ENCODE results near the gene NECAB2. TPM values are rescaled to one million over a fixed set of nuclear protein-coding genes. Genes with fewer than 3 reads are reported as not detected.

Gene NECAB2
- total RNA-seq, 2 donors from 2014 or later = not detected

- H3K27ac Mint-ChIP-seq = no peak overlapping the region
- no peak for ATAC-seq
- H3K4me1 Mint-ChIP-seq = peaks cover 5% of the 10 kb centered on the region
- no peaks in the 10 kb centered on the region for H3K9me3 ChIP-seq (ENCODE audit: control insufficient read depth, low read length, poor library complexity, severe bottlenecking)
- H3K27me3 Mint-ChIP-seq = peaks cover 15% of the 10 kb centered on the region
- H3K4me3 Mint-ChIP-seq = no peak overlapping the region
- no peak for DNase-seq
- H3K36me3 Mint-ChIP-seq (ENCODE audit: low read depth) = no peaks in the 10 kb centered on the region
Observed at GRCh38 chr16:84007520-84007919, 39.5 kb downstream of the NECAB2 start.

- H3K27ac Mint-ChIP-seq = no peak overlapping the region
- no peak overlapping the region for H3K4me3 Mint-ChIP-seq
- ATAC-seq = no peak
- no peak for DNase-seq
- H3K4me1 Mint-ChIP-seq = peaks cover 5% of the 10 kb centered on the region
- H3K27me3 Mint-ChIP-seq = peaks cover 13% of the 10 kb centered on the region
- no peaks in the 10 kb centered on the region for H3K9me3 ChIP-seq (ENCODE audit: control insufficient read depth, low read length, poor library complexity, severe bottlenecking)
- H3K36me3 Mint-ChIP-seq (ENCODE audit: low read depth) = no peaks in the 10 kb centered on the region
Observed at GRCh38 chr16:84007965-84008364, 39.9 kb downstream of the NECAB2 start.

DNA sequence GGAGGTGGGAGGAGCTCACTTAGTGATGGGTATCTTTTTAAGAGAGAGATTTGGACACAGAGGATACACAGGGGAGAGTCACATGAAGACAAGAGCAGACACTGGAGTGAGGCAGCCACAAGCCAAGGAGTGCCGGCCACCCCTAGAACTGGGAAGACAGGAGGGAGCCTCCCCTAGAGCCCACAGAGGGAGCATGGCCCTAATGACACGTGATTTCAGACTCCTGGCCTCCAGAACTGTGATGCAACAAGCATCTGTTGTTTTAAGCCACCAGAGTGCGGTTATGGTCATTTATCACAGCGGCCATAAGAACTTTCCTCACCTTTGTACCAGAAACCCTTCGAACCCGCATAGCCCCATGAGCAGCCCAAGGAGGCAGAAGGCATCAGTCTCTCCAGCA is 41.2 kb downstream of the NECAB2 start:
- Mint-ChIP-seq H3K4me3 (no peak overlapping the region), H3K27me3 (peaks cover 12% of the 10 kb centered on the region), H3K4me1 (peaks cover 7% of the 10 kb centered on the region), H3K27ac (no peak overlapping the region), H3K36me3 (ENCODE audit: low read depth) (no peaks in the 10 kb centered on the region)
- H3K9me3 ChIP-seq (ENCODE audit: control insufficient read depth, low read length, poor library complexity, severe bottlenecking) = no peaks in the 10 kb centered on the region
- ATAC-seq (no peak), DNase-seq (no peak)

- ATAC-seq = peak; percentile 83
- Mint-ChIP-seq H3K27ac (no peak overlapping the region), H3K4me3 (no peak overlapping the region)
Observed at GRCh38 chr16:84013787-84014569, 45.9 kb downstream of the NECAB2 start.

GRCh38 chr16:84014570-84015327 is 46.7 kb downstream of the NECAB2 start:
- ATAC-seq = no peak
- peaks cover 4% of the 10 kb centered on the region for H3K4me1 Mint-ChIP-seq
- no peak overlapping the region for H3K4me3 Mint-ChIP-seq

More at GRCh38 chr16:84013787-84014569, 45.9 kb downstream of the NECAB2 start:
- H3K9me3 ChIP-seq (ENCODE audit: control insufficient read depth, low read length, poor library complexity, severe bottlenecking) = no peaks in the 10 kb centered on the region
- Mint-ChIP-seq H3K36me3 (ENCODE audit: low read depth) (no peaks in the 10 kb centered on the region), H3K27me3 (no peaks in the 10 kb centered on the region), H3K4me1 (peaks cover 4% of the 10 kb centered on the region)
- DNase-seq = peak in 2 of 3 donors; percentile 37

GRCh38 chr16:84015399-84015798 is 47.4 kb downstream of the NECAB2 start:
- no peaks in the 10 kb centered on the region for H3K9me3 ChIP-seq (ENCODE audit: control insufficient read depth, low read length, poor library complexity, severe bottlenecking)
- H3K4me3 Mint-ChIP-seq = no peak overlapping the region
- no peaks in the 10 kb centered on the region for H3K27me3 Mint-ChIP-seq
- ATAC-seq (no peak), DNase-seq (no peak)
- no peak overlapping the region for H3K27ac Mint-ChIP-seq
- H3K4me1 Mint-ChIP-seq = peaks cover 4% of the 10 kb centered on the region
- H3K36me3 Mint-ChIP-seq (ENCODE audit: low read depth) = no peaks in the 10 kb centered on the region

More at GRCh38 chr16:84014570-84015327, 46.7 kb downstream of the NECAB2 start:
- H3K27me3 Mint-ChIP-seq = no peaks in the 10 kb centered on the region
- no peak for DNase-seq
- H3K9me3 ChIP-seq (ENCODE audit: control insufficient read depth, low read length, poor library complexity, severe bottlenecking) = no peaks in the 10 kb centered on the region
- no peaks in the 10 kb centered on the region for H3K36me3 Mint-ChIP-seq (ENCODE audit: low read depth)
- H3K27ac Mint-ChIP-seq = no peak overlapping the region

GRCh38 chr16:84016477-84016876 is 48.4 kb downstream of the NECAB2 start:
- Mint-ChIP-seq H3K4me1 (peaks cover 2% of the 10 kb centered on the region), H3K4me3 (no peak overlapping the region), H3K27ac (no peak overlapping the region), H3K27me3 (no peaks in the 10 kb centered on the region), H3K36me3 (ENCODE audit: low read depth) (no peaks in the 10 kb centered on the region)
- no peaks in the 10 kb centered on the region for H3K9me3 ChIP-seq (ENCODE audit: control insufficient read depth, low read length, poor library complexity, severe bottlenecking)
- no peak for ATAC-seq
- no peak for DNase-seq

GRCh38 chr16:84018710-84019109 is 50.7 kb downstream of the NECAB2 start:
- no peaks in the 10 kb centered on the region for H3K9me3 ChIP-seq (ENCODE audit: control insufficient read depth, low read length, poor library complexity, severe bottlenecking)
- Mint-ChIP-seq H3K4me1 (peaks cover 2% of the 10 kb centered on the region), H3K27me3 (no peaks in the 10 kb centered on the region), H3K27ac (no peak overlapping the region), H3K4me3 (no peak overlapping the region), H3K36me3 (ENCODE audit: low read depth) (no peaks in the 10 kb centered on the region)
- ATAC-seq = no peak
- DNase-seq = no peak

GRCh38 chr16:84020353-84020752 is 52.3 kb downstream of the NECAB2 start:
- Mint-ChIP-seq H3K4me3 (no peak overlapping the region), H3K27ac (no peak overlapping the region), H3K27me3 (peaks cover 3% of the 10 kb centered on the region), H3K4me1 (no peaks in the 10 kb centered on the region), H3K36me3 (ENCODE audit: low read depth) (no peaks in the 10 kb centered on the region)
- ATAC-seq (no peak), DNase-seq (no peak)
- H3K9me3 ChIP-seq (ENCODE audit: control insufficient read depth, low read length, poor library complexity, severe bottlenecking) = no peaks in the 10 kb centered on the region

GRCh38 chr16:84021488-84021887 is 53.4 kb downstream of the NECAB2 start:
- H3K27me3 Mint-ChIP-seq = peaks cover 14% of the 10 kb centered on the region
- H3K27ac Mint-ChIP-seq = no peak overlapping the region
- ATAC-seq = no peak
- no peaks in the 10 kb centered on the region for H3K4me1 Mint-ChIP-seq
- no peak for DNase-seq
- H3K9me3 ChIP-seq (ENCODE audit: control insufficient read depth, low read length, poor library complexity, severe bottlenecking) = no peaks in the 10 kb centered on the region
- H3K36me3 Mint-ChIP-seq (ENCODE audit: low read depth) = no peaks in the 10 kb centered on the region
- H3K4me3 Mint-ChIP-seq = no peak overlapping the region

- H3K36me3 Mint-ChIP-seq (ENCODE audit: low read depth) = no peaks in the 10 kb centered on the region
- no peak overlapping the region for H3K4me3 Mint-ChIP-seq
- no peaks in the 10 kb centered on the region for H3K4me1 Mint-ChIP-seq
- no peak overlapping the region for H3K27ac Mint-ChIP-seq
- DNase-seq (no peak), ATAC-seq (no peak)
- H3K27me3 Mint-ChIP-seq = peaks cover 20% of the 10 kb centered on the region
- no peaks in the 10 kb centered on the region for H3K9me3 ChIP-seq (ENCODE audit: control insufficient read depth, low read length, poor library complexity, severe bottlenecking)
Observed at GRCh38 chr16:84022644-84023043, 54.6 kb downstream of the NECAB2 start.

DNA sequence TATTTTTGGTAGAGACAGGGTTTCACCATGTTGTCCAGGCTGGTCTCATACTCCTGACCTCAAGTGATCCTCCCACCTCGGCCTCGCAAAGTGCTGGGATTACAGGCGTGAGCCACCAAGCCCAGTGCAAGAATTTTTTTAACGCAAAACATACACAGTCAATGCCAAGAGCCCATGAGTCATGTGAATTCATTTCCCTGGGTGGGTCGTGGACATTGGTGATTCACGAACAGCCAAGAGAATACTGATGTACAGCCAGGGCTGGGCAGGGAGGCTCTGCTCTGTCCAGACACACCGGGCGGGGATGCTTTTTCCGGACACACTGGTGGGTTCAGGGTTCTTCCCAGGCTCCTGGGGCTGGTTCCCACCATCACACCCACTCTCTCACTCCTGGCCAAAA is 56.8 kb downstream of the NECAB2 start:
- DNase-seq (no peak), ATAC-seq (no peak)
- H3K9me3 ChIP-seq (ENCODE audit: control insufficient read depth, low read length, poor library complexity, severe bottlenecking) = no peaks in the 10 kb centered on the region
- Mint-ChIP-seq H3K36me3 (ENCODE audit: low read depth) (no peaks in the 10 kb centered on the region), H3K27me3 (peaks cover 36% of the 10 kb centered on the region), H3K27ac (no peak overlapping the region), H3K4me3 (no peak overlapping the region), H3K4me1 (peaks cover 7% of the 10 kb centered on the region)

- H3K4me3 Mint-ChIP-seq = no peak overlapping the region
- no peak for ATAC-seq
Observed at GRCh38 chr16:84026606-84027005, 58.6 kb downstream of the NECAB2 start.

More at GRCh38 chr16:84026606-84027005, 58.6 kb downstream of the NECAB2 start:
- no peaks in the 10 kb centered on the region for H3K9me3 ChIP-seq (ENCODE audit: control insufficient read depth, low read length, poor library complexity, severe bottlenecking)
- Mint-ChIP-seq H3K36me3 (ENCODE audit: low read depth) (no peaks in the 10 kb centered on the region), H3K27ac (peak overlapping the region; percentile 11), H3K4me1 (peaks cover 16% of the 10 kb centered on the region), H3K27me3 (peaks cover 50% of the 10 kb centered on the region)
- DNase-seq = no peak

Data from T-helper 17 cell (primary cell).